Kidney (tissue), 14 donors: ENCODE data around the gene TICRR. TPM values are rescaled to one million over a fixed set of nuclear protein-coding genes. Genes with fewer than 3 reads are reported as not detected.

Experiments used
- DNase-seq, 5 donors: peaks; one replicate each; pipeline ENCODE4 v3.0.0-alpha.2; 2013 to 2020
- FAIRE-seq: peaks from 2 replicates; lab custom pipeline; 2012; peaks lifted over from hg19 to GRCh38; lab: Jason Lieb, UNC
- H3K27ac ChIP-seq, 2 donors: one replicate each; pipeline ENCODE4 v1.7.0; 2013; ENCODE audit warnings: low read depth in 2 of 2, low read length in 2 of 2, inconsistent platforms in 1 of 2
- H3K27me3 ChIP-seq: one replicate; pipeline ENCODE4 v1.7.1; 2013; ENCODE audit warnings: low read length, inconsistent platforms; ENCODE audit not compliant: control insufficient read depth, insufficient read depth
- H3K36me3 ChIP-seq, 3 donors: one replicate each; pipeline versions ENCODE4 v1.7.0 to v1.7.1; 2013; ENCODE audit warnings: low read length in 3 of 3, control low read depth in 1 of 3, inconsistent platforms in 1 of 3; ENCODE audit not compliant: insufficient read depth in 3 of 3, control insufficient read depth in 2 of 3
- H3K4me1 ChIP-seq, 3 donors: one replicate each; pipeline versions ENCODE4 v1.7.0 to v1.7.1; 2013; ENCODE audit warnings: low read length in 3 of 3, inconsistent platforms in 1 of 3, low read depth in 1 of 3; ENCODE audit not compliant: control insufficient read depth in 2 of 3, insufficient read depth in 2 of 3
- H3K4me3 ChIP-seq, 3 donors: one replicate each; pipeline versions ENCODE4 v1.7.0 to v1.8.1; 2013; ENCODE audit warnings: low read length in 3 of 3, control low read depth in 1 of 3, inconsistent platforms in 1 of 3
- H3K9ac ChIP-seq, 3 donors: one replicate each; pipeline versions ENCODE4 v1.7.0 to v1.7.1; 2013; ENCODE audit warnings: low read length in 3 of 3, control low read depth in 1 of 3, inconsistent platforms in 1 of 3
- H3K9me3 ChIP-seq, 3 donors: one replicate each; pipeline versions ENCODE4 v1.7.0 to v1.7.1; 2013; ENCODE audit warnings: low read length in 3 of 3, control low read depth in 1 of 3, inconsistent platforms in 1 of 3; ENCODE audit not compliant: control insufficient read depth in 2 of 3, insufficient read depth in 1 of 3
- CTCF ChIP-seq: IDR thresholded peaks from 3 replicates; pipeline ENCODE4 v1.5.1; 2012; ENCODE audit warnings: mild to moderate bottlenecking, moderate library complexity, borderline replicate concordance; ENCODE audit not compliant: insufficient read depth; ENCODE audit errors: extremely low read depth
- intact Hi-C: fragments of 100-400 bp; cut with DNase I; formaldehyde crosslinking; loops from one replicate; pipeline ENCODE4 v1.11.1; 2022
- polyA plus RNA-seq: library from polyadenylated mRNA; stranded (reverse); fragments of 350-450 nt; fragmentation: Illumina TruSeq; extraction: RNeasy Lipid Tissue Mini Kit (QIAGEN cat#74804); gene quantifications from one replicate; pipeline ENCODE4 v1.2.3, GENCODE V29; 2014; ENCODE audit warnings: low read depth, low replicate concordance; ENCODE audit not compliant: insufficient read depth
- total RNA-seq: library from RNA; stranded (reverse); fragmentation: NEBNext Ultra II Directional; extraction: Animal tissue kit (Norgen Biotek cat#: 25700); gene quantifications from one replicate; pipeline ENCODE4 v1.2.1, GENCODE V29; 2021
- donor health status: control.
- donor health status: control.
- donor health status: control.
- donor health status: control.
- donor health status: control.
- donor health status: DM: yes; HTN: yes; CAD: no.
- donor health status: Normal renal cell carcinoma (clear cell type).

The TICRR gene
- total and polyA plus RNA-seq, 2 donors from 2014 or later, result 0.25 TPM; not detected in 1

GRCh38 chr15:89666858-89667705 is 91.8 kb downstream of the TICRR start:
- Histone ChIP-seq H3K27me3 (no peaks in the 10 kb centered on the region), H3K9ac (no peak overlapping the region), H3K9me3 (no peaks in the 10 kb centered on the region), H3K27ac (no peak overlapping the region), H3K36me3 (no peaks in the 10 kb centered on the region), H3K4me1 (peaks cover 0 to 4% (median 0%) of the 10 kb centered on the region in 3 donors), H3K4me3 (no peak overlapping the region)
- intact Hi-C loops, result no loop called here
- DNase-seq (no peak), FAIRE-seq (no peak)
- TF ChIP-seq CTCF, result no peak

- no peak for TF ChIP-seq CTCF
- intact Hi-C loops, result no loop called here
- FAIRE-seq, result no peak
- Histone ChIP-seq H3K27ac (no peak overlapping the region), H3K36me3 (no peaks in the 10 kb centered on the region), H3K4me1 (peaks cover 0 to 1% (median 0%) of the 10 kb centered on the region in 3 donors), H3K4me3 (no peak overlapping the region), H3K27me3 (no peaks in the 10 kb centered on the region), H3K9me3 (no peaks in the 10 kb centered on the region), H3K9ac (no peak overlapping the region)
- DNase-seq, result no peak
These were observed 92.4 kb downstream of the TICRR start for GRCh38 chr15:89667706-89667960.

GRCh38 chr15:89668171-89668570 is 92.9 kb downstream of the TICRR start:
- H3K27ac ChIP-seq, result no peak overlapping the region
- DNase-seq (no peak), FAIRE-seq (no peak)
- no peaks in the 10 kb centered on the region for H3K27me3 ChIP-seq
- H3K4me1 ChIP-seq, result no peaks in the 10 kb centered on the region
- no peaks in the 10 kb centered on the region for H3K9me3 ChIP-seq
- H3K9ac ChIP-seq, result no peak overlapping the region
- H3K36me3 ChIP-seq, result no peaks in the 10 kb centered on the region
- intact Hi-C loops, result no loop called here
- H3K4me3 ChIP-seq, result no peak overlapping the region
- TF ChIP-seq CTCF, result no peak
